A549 (cell line): Measurements from ENCODE around the gene RALBP1.

Experiments
- EHMT2 ChIP-seq: fragments of 200-600 bp; sonication (generic); IDR thresholded peaks from 2 replicates; pipeline ENCODE4 v1.6.1; 2016; ENCODE audit warnings: antibody characterized with exemption, low read depth, mild to moderate bottlenecking, moderate library complexity
- HDAC2 ChIP-seq: fragments of 200-600 bp; sonication (generic); IDR thresholded peaks from 2 replicates; pipeline ENCODE4 v1.6.1; 2016
- HOXB5 ChIP-seq: fragments of 250-450 bp; sonication (Bioruptor Pico); IDR thresholded peaks from 2 replicates; pipeline ENCODE4 v1.5.0; 2020; ENCODE audit warnings: mild to moderate bottlenecking, moderate library complexity
- JUNB ChIP-seq: fragments of >200 bp; sonication (Bioruptor Twin); formaldehyde crosslinking; IDR thresholded peaks from 2 replicates; pipeline ENCODE4 v1.6.1; 2016
- POLR2A ChIP-seq: IDR thresholded peaks from 2 replicates; pipeline ENCODE4 v1.6.1; 2012; ENCODE audit warnings: mild to moderate bottlenecking, low read length
- REST ChIP-seq: fragments of 200-600 bp; sonication (generic); IDR thresholded peaks from 2 replicates; pipeline ENCODE4 v1.6.1; 2016; ENCODE audit warnings: antibody characterized with exemption, mild to moderate bottlenecking, moderate library complexity
- TF ChIP-seq, protein P1 (sequence below): fragments of >200 bp; sonication (Bioruptor Twin); formaldehyde crosslinking; IDR thresholded peaks from 3 replicates; pipeline ENCODE4 v1.5.1; 2016

- TF ChIP-seq REST (no peak), POLR2A (no peak), EHMT2 (no peak), HDAC2 (no peak), HOXB5 (CRISPR knock-in tag) (no peak), JUNB (no peak)
- TF ChIP-seq, protein P1, sequence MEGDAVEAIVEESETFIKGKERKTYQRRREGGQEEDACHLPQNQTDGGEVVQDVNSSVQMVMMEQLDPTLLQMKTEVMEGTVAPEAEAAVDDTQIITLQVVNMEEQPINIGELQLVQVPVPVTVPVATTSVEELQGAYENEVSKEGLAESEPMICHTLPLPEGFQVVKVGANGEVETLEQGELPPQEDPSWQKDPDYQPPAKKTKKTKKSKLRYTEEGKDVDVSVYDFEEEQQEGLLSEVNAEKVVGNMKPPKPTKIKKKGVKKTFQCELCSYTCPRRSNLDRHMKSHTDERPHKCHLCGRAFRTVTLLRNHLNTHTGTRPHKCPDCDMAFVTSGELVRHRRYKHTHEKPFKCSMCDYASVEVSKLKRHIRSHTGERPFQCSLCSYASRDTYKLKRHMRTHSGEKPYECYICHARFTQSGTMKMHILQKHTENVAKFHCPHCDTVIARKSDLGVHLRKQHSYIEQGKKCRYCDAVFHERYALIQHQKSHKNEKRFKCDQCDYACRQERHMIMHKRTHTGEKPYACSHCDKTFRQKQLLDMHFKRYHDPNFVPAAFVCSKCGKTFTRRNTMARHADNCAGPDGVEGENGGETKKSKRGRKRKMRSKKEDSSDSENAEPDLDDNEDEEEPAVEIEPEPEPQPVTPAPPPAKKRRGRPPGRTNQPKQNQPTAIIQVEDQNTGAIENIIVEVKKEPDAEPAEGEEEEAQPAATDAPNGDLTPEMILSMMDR, result no peak
Measured at GRCh38 chr18:9569178-9569577, 93.9 kb downstream of the RALBP1 start.
